8988T (cell line): ENCODE data around the gene PHF5A.

Experiments used
- DNase-seq: peaks from one replicate; pipeline ENCODE4 v3.0.0; 2011

PHF5A gene

DNA sequence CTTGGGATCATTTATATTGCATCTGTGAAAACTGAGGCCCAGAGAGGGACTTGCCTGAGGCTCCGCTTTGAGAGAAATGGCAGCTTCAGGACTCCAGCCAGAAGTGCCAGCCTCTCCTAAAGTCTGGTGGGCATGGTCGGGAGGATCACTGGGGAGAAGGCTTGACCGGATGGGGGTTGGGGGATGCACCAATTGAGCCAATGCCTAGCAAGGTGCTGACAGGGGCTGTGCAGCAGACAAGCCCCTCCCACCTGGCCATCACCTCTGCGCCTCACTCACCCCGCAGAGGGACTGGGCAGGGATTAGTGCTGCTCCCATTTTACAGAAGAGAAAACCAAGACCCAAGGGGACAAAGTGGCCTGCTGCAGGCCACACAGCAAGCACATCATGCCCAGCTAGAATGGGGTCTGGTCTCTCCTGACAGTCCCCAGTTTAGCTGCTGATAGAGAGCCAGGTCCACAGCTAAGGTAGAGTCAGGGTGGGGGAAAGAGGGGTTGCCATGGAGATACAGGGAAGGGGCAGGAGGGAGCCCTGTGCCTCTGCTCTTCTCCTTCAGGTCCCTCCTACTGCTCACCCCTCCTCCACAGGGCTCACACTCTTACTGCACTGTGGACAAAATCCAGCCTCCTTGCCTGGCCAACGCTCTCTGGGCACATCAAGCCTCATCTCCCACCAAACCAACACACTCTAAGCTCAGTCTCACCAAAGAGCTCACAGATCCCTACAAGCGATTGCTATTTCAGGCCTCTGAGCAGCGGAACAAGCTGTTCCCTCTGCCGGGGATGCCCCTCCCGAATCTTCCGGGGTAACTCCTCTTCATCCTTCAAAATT lies 57.3 kb downstream of the PHF5A start:
- DNase-seq: no peak

DNA sequence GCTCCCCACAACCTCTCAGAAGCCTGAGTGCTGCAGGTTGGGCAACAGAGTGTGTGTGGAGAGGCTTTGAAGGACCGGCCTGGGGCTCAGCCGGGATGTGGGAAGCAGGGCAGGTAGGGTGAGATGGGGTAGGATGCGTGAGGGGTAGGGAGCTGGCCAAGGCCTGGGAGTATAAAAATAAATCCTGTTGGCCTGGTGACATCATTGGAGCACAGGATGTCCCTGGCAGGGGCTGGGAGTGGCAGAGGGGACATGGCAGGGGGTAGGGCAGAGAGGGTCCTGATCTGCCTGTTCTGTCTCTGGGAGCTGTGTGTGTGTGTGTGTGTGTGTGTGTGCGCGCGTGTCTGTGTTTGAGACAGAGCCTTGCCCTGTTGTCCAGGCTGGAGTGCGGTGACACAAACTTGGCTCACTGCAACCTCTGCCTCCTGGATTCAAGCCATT lies 58.2 kb downstream of the PHF5A start:
- no peak for DNase-seq
